GM19397 (cell line): ENCODE measurements around the gene SALL3.
"Not testable (repeated sequence)": the region's sequence is repeated elsewhere in the genome, so short reads cannot be mapped to it uniquely, and the experiment has no call there.

ENCODE experiments used
- ATAC-seq: cut with Tn5 transposase; IDR thresholded peaks from one replicate; pipeline ENCODE4 v1.9.1; 2021; ENCODE audit warnings: mild to moderate bottlenecking, moderate library complexity; ENCODE audit not compliant: unreplicated experiment

The SALL3 gene

GRCh38 chr18:78979730-78980278, at the start of gene SALL3:
Gene SALL3, plus strand, starts transcription at chr18:78979818. Its CDS starts 457 bp downstream, at chr18:78980275.
- no peak for ATAC-seq

GRCh38 chr18:78932281-78932680, 47.3 kb upstream of the SALL3 start:
- no peak for ATAC-seq

- no peak for ATAC-seq
Observed at GRCh38 chr18:78934003-78934402, 45.6 kb upstream of the SALL3 start.

- ATAC-seq = no peak
Observed at GRCh38 chr18:78934551-78935225, 44.9 kb upstream of the SALL3 start.

DNA sequence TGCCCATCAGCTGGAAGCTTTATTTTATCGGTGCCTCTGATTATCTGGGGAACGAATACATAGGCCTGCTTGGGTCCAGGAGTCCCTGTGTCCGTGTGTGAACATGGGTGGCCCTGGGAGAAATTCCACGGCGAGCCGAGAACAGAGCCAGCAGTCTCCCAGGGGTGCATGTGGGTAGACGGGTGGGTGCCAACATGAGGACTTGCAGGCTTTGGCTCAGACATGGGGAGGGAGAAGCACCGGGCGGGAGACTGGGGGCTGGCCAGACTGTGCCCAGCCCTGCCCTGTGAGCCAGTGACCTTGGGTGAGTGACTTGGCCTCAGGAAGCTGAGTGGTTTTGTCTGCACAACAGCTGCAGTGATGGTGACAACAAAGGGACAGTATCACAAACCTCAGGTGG, 44.2 kb upstream of the SALL3 start:
- no peak for ATAC-seq

DNA sequence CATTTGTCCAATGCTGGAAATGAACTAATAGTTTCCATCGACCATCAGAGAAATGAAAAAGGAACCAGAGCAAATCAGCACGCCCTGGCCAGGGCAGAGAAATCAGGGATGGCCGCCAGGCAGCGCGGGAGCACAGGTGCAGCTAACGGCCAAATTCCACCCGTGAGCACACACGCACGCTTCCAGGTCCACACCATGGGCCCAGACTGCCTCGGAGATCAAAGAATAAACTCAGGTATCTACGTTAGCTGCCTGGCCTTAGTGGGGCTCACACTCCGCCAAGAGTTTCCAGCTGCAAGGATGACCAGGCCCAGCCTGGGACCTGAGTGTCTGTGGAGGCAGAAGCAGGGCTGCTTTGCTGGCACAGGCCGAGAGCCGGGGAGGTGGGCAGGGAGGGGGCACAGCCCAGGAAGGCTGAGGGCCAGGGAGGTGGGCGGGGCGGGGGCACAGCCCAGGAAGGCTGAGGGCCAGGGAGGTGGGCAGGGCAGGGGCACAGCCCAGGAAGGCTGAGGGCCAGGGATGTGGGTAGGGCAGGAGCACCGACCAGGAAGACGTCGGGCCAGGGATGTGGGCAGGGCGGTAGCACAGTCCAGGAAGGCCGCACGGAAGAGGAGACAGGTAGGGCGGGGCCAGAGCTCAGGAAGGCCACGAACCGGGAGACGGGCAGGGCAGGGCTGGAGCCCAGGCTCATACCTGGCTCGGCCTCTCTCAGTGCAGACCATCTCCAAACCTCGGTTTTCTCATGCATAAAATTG, 43.2 kb upstream of the SALL3 start:
- ATAC-seq = no peak

DNA sequence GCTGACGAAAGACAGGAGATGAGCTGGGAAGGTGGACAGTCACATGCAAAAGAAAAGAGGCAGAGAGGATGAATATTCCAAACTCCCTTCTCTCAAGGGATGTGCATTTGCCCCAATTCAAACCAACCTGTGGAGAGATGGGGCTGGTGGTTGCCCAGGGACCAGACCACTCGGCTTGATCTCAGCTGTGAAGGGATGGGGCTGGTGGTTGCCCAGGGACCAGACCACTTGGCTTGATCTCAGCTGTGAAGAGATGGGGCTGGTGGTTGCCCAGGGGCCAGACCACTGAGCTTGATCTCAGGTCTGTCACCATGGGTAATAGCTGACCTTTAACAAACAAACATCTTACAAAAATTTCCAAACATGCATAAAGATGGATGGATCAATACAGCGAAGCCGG, 42.5 kb upstream of the SALL3 start:
- ATAC-seq = no peak

GRCh38 chr18:78939105-78939504, 40.5 kb upstream of the SALL3 start:
- no peak for ATAC-seq

DNA sequence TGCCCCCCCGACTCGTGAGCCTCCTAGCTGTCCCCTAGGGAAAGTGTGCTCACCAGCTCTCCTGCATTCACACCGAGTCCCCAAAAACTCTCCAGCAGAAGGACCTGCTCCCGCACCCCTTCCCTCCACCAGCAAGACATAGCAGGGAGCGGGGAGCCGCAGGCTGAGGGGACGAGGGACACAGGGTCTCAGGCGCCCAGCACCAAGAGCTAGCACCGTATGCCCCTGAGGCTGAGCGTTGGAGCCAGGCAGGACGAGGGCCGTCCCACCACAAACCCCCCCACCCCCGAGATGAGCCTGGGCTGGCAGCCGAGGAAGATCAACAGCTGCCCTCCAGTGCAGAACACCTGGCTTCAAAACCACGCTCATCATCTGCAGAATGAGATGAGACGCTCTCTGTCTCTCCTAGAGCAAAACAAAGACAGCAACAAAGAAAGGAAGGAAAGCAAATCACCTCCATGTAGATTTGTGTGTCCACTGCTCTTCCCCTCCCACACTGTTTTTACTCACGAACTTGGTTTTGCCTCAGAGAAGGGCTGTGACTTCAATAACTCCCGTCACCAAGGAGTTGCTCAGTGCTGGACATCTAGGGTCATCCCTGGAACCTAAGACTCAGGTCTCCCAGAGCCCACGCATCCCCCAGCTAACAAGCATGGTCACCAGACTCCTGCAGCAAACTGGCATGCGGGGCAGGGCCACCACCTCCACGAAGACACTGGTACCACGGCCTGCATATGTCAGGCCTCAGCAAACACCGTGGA, 39.7 kb upstream of the SALL3 start:
- ATAC-seq = no peak

DNA sequence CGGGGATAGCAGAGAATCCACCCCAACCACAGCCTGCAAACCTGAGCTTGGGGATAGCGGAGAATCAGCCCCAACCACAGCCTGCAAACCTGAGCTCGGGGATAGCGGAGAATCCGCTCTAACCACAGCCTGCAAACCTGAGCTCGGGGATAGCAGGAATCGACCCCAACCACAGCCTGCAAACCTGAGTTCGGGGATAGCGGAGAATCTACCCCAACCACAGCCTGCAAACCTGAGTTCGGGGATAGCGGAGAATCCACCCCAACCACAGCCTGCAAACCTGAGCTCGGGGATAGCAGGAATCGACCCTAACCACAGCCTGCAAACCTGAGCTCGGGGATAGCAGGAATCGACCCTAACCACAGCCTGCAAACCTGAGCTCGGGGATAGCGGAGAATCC, 37.4 kb upstream of the SALL3 start:
- ATAC-seq = not testable (repeated sequence)

GRCh38 chr18:78945628-78946027, 34.0 kb upstream of the SALL3 start:
- no peak for ATAC-seq

GRCh38 chr18:78947291-78947690, 32.3 kb upstream of the SALL3 start:
- ATAC-seq = no peak

- ATAC-seq = no peak
Observed at GRCh38 chr18:78948221-78948620, 31.4 kb upstream of the SALL3 start.

DNA sequence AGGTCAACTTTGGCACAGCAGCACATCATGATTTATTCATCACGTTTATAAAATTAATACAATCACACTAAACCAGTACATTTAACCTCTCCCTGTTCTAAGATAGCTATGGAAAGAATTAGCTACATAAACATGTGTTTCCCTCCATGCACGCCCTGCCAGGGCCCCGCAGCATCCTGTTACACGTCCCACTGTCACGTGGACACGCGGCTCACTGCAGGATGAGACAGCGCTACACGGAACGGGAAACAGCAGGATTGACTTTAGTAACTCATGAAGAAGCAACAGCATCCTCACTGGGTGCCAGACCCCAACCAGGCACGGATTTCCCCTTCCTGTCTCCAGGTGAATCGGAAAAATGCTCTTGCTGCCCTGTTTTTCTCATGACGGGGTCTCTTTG, 30.9 kb upstream of the SALL3 start:
- ATAC-seq = no peak

GRCh38 chr18:78949216-78949615, 30.4 kb upstream of the SALL3 start:
- ATAC-seq = no peak

GRCh38 chr18:78950386-78950785, 29.2 kb upstream of the SALL3 start:
- no peak for ATAC-seq

DNA sequence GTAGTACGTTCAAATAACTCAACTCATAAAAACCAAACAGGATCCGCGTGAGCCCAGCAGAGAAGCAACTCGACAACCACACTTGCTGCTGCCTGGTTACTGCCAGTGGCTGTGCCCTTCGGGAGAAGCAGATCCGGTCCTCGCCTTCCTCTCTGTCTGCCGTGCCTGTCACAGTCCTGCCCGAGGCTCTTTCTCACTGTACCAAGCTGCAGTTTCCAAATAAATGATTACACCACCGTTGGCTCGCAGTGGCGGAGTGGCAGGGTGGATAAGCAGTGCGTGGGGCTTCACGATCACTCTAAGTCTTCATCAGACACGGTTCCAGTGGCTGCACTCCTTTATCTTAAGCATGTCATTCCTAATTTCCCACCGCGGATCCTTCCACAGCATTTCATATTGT, 26.1 kb upstream of the SALL3 start:
- ATAC-seq = no peak

- ATAC-seq = no peak
Observed at GRCh38 chr18:78955051-78955450, 24.6 kb upstream of the SALL3 start.

GRCh38 chr18:78957140-78957539, 22.5 kb upstream of the SALL3 start:
- ATAC-seq = no peak

DNA sequence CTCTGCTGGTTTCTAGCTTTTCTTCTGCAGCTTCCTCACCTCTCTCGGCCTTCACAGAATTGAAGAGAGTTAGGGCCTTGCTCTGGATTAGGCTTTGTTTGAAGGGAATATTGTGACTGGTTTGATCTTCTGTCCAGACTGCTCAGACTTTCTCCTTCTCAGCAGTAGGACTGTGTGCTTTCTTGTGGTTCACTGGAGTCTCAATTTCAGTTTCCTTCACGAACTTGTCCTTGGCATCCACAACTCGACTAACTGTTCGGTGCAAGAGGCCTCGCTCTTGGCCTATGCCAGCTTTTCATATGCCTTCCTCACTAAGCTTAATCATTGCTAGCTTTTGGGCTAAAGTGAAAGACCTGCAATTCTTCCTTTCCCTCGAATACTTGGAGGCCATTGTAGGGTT, 18.9 kb upstream of the SALL3 start:
- no peak for ATAC-seq

DNA sequence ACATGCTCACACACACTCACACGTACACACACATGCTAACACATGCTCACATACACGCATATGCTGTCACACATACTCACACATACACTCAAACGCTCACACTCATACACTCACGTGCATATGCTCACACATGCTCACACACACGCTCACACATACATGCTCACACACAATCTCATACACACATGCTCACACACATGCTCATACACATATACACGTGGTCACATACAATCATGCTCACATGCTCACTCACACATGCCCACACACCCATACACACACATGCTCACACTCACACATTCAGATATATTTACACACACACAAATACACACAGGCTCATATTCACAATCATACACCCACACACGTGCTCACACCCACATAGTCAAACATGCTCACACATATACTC, 17.5 kb upstream of the SALL3 start:
- ATAC-seq = no peak

DNA sequence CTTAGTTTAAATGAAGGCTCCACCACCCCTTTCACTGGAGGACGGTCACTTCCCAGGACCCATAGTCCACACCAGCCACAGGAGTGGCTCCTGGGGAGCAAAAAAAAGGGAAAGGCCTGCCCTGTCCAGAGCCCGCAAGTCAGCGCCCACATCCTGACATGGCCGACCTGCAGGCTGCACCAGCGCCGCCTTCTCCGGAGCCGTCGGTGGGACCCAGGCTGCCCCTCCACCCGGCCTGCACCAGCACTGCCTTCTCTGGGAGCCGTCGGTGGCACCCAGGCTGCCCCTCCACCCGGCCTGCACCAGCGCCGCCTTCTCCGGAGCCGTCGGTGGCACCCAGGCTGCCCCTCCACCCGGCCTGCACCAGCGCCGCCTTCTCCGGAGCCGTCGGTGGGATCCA, 14.9 kb upstream of the SALL3 start:
- not testable (repeated sequence) for ATAC-seq
